ENCODE data around the gene CCNC. TPM values are rescaled to one million over a fixed set of nuclear protein-coding genes. Genes with fewer than 3 reads are reported as not detected.

CCNC gene
- total RNA-seq, 6 donors from 2014 or later: 22.3 to 73.4 (median 39.9) TPM

DNA sequence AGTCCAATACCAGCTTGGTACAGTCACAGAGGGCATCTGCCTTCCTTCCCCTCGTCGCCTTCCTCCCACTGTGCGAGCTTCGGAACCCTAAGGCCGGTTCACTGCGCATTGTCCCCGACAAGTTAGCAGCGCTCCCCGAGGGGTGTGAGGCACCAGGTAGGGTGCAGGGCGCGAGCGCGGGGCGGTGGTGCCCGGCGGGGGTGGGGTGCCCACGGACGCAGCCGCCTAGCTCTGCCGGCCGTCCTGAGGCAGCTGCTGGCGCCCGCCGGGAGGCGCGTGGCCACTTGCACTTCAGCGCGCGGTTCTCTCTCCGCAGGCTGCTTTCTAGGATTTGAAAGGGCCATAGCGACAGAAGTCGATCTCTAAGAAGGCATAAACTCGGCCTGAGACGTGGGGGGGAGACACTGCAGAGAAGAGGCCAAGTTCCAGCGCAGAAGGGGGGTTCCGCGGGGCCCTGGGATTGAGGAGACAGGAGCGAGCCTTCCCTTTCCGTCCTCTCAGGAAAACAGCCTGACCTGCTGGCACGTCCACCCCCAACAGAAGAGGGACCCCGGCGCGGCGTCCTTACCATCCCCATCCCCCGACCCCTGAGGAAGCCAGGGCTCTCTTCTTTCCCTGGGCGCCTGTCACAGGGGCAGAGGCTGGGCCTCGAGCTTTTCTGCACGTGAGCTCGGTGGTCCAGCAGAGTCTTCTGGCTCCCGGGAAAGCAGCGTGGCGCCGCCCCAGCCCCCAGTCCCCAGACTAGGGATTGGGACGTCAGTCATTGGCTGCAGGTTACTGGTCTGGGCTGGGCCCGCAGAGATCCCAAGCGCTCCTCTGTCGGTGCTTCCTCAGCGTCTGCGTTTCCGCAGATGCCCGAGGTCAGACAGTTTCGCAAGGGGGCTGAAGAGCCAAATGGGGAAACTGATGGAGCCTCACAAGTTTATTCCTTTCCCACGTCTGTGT lies 22.5 kb upstream of the CCNC start:
- peaks cover 25 to 31% (median 29%) of the 10 kb centered on the region in 4 donors for H3K4me1 ChIP-seq
- WGBS, 2 donors: 6 to 11% methylated on average over 26 to 55 of the region's 63 CpGs
- H3K36me3 ChIP-seq: no peaks in the 10 kb centered on the region
- ATAC-seq (ENCODE audit: low FRiP score in 2 of 2): peak in 1 of 2 donors; percentile 17
- H3K27me3 ChIP-seq: peaks cover 0 to 37% (median 25%) of the 10 kb centered on the region in 4 donors
- TF ChIP-seq CTCF (IDR thresholded peaks at IDR 0.05) (no peak), EP300 (IDR thresholded peaks at IDR 0.05) (no peak), POLR2AphosphoS5 (IDR thresholded peaks at IDR 0.05) (no peak), POLR2A (IDR thresholded peaks at IDR 0.05) (no peak)
- peak overlapping the region in 2 of 4 donors; percentile 19 to 24 for H3K4me3 ChIP-seq
- H3K27ac ChIP-seq: no peak overlapping the region
- peaks cover 0 to 6% (median 4%) of the 10 kb centered on the region in 4 donors for H3K9me3 ChIP-seq
- peak in 1 of 2 donors; percentile 87 for DNase-seq

DNA sequence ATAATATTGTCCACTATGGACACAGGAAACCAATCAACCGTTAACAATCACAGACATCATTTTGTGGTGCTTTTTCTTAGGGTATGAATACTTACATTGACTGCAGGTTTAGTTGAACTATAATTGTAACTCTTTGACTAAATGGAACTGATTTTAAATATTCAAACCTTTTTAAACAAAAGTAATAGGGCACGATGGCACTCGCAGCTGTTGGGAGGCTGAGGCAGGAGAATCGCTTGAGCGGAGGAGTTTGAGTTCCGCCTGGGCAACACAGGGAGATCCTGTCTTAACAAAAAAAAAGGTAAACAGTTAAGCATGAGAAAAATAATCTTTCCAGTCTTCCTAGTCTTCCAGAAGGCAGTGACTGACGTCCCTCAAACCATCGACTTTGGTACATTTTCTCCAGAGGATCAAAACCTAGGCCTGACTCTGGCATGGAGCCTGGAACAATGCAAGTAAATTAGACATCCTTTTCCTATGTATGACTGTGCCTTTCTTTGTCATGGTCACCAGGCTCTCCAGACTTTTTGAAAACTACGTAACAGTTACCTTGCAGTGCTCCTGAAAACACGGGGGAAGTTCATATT lies 21.5 kb upstream of the CCNC start:
- Histone ChIP-seq H3K4me3 (no peak overlapping the region), H3K4me1 (peaks cover 25 to 31% (median 29%) of the 10 kb centered on the region in 4 donors), H3K27me3 (peaks cover 0 to 36% (median 24%) of the 10 kb centered on the region in 4 donors), H3K27ac (no peak overlapping the region), H3K36me3 (no peaks in the 10 kb centered on the region), H3K9me3 (peaks cover 0 to 6% (median 1%) of the 10 kb centered on the region in 4 donors)
- 34 to 47% methylated on average over 10 of the region's 10 CpGs for WGBS, 2 donors
- DNase-seq: no peak
- ATAC-seq (ENCODE audit: low FRiP score in 2 of 2): no peak
- TF ChIP-seq CTCF (IDR thresholded peaks at IDR 0.05) (no peak), POLR2A (IDR thresholded peaks at IDR 0.05) (no peak), EP300 (IDR thresholded peaks at IDR 0.05) (no peak), POLR2AphosphoS5 (IDR thresholded peaks at IDR 0.05) (no peak)

- Histone ChIP-seq H3K27me3 (peaks cover 0 to 36% (median 24%) of the 10 kb centered on the region in 4 donors), H3K4me1 (peaks cover 25 to 31% (median 29%) of the 10 kb centered on the region in 4 donors), H3K4me3 (peak overlapping the region in 3 of 4 donors; percentile 39 to 60 (median 49)), H3K36me3 (no peaks in the 10 kb centered on the region), H3K27ac (no peak overlapping the region), H3K9me3 (no peaks in the 10 kb centered on the region)
- WGBS, 2 donors: 9 to 15% methylated on average over 5 to 21 of the region's 21 CpGs
- TF ChIP-seq EP300 (IDR thresholded peaks at IDR 0.05) (no peak), POLR2AphosphoS5 (IDR thresholded peaks at IDR 0.05) (no peak), POLR2A (IDR thresholded peaks at IDR 0.05) (no peak), CTCF (IDR thresholded peaks at IDR 0.05) (no peak)
- DNase-seq (peak in 1 of 2 donors; percentile 68), ATAC-seq (ENCODE audit: low FRiP score in 2 of 2) (peak; percentile 55)
Observed at GRCh38 chr6:99589290-99589672, 20.8 kb upstream of the CCNC start.

DNA sequence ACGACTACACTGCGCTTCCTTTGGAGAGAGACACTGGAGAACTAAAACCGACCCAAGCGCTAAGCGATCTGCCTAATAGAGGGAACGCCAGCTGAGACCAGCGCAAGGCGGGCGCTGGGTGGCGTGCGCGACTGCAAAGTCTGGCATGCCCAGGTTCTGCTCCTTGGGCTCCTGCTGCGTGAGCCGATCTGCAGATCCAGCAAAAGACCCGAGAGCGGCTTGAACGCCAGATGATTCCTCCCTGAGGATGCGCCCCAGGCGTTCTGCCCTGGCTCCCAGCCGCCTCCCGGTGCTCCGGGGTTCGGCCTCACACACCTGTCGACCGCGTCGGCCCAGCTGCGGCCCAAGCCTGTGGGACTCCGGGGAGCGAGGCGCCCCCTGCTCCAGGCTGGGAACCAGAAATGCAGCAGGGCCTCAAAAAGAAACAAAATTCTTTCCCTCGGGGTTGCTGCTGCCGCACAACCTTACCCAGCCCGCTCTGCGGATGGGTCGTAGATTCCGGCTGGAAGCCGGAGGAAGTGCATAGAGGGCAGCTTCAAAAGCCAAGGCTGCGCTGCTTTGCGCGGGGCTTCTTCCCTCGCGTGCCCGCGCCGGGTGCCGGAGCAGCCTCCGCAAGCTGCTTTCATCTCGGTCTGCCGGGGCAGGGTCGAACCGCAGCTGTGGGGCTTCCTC lies 20.3 kb upstream of the CCNC start:
- H3K4me3 ChIP-seq: peak overlapping the region; percentile 14 to 60 (median 44)
- DNase-seq: peak; percentile 82 to 94

More for the DNA sequence above, 20.3 kb upstream of the CCNC start:
- H3K4me1 ChIP-seq: peaks cover 25 to 31% (median 29%) of the 10 kb centered on the region in 4 donors
- H3K27me3 ChIP-seq: peaks cover 0 to 36% (median 24%) of the 10 kb centered on the region in 4 donors
- peak; percentile 89 to 90 for ATAC-seq (ENCODE audit: low FRiP score in 2 of 2)
- WGBS, 2 donors: 3 to 6% methylated on average over 12 to 52 of the region's 52 CpGs
- no peaks in the 10 kb centered on the region for H3K36me3 ChIP-seq
- TF ChIP-seq CTCF (IDR thresholded peaks at IDR 0.05) (peak in 4 of 6 experiments; percentile 22 to 63 (median 44)), EP300 (IDR thresholded peaks at IDR 0.05) (no peak)
- H3K9me3 ChIP-seq: no peaks in the 10 kb centered on the region
- H3K27ac ChIP-seq: no peak overlapping the region

All from upper lobe of left lung (tissue), 6 donors.